HG02610 (cell line): ENCODE data around the gene TCF25.
"Not testable (repeated sequence)": the region's sequence is repeated elsewhere in the genome, so short reads cannot be mapped to it uniquely, and the experiment has no call there.

ENCODE experiments used
- ATAC-seq: cut with Tn5 transposase; IDR thresholded peaks from one replicate; pipeline ENCODE4 v1.9.1; 2021; ENCODE audit warnings: mild to moderate bottlenecking, moderate library complexity; ENCODE audit not compliant: unreplicated experiment

TCF25 gene

GRCh38 chr16:89871895-89872294 is 1.5 kb upstream of the TCF25 start:
- no peak for ATAC-seq

- ATAC-seq: peak; percentile 63
Observed at GRCh38 chr16:89873972-89874689, 739 bp downstream of the TCF25 start.

- ATAC-seq: not testable (repeated sequence)
Observed at GRCh38 chr16:89879123-89879522, 5.7 kb downstream of the TCF25 start.

GRCh38 chr16:89880477-89881367 is 7.3 kb downstream of the TCF25 start:
- no peak for ATAC-seq

- ATAC-seq: no peak
Observed at GRCh38 chr16:89881368-89881730, 8.0 kb downstream of the TCF25 start.

- ATAC-seq: no peak
Observed at GRCh38 chr16:89883346-89884040, 10.1 kb downstream of the TCF25 start.

GRCh38 chr16:89884041-89884421 is 10.6 kb downstream of the TCF25 start:
- no peak for ATAC-seq

- no peak for ATAC-seq
Observed at GRCh38 chr16:89887243-89887642, 13.9 kb downstream of the TCF25 start.

GRCh38 chr16:89890200-89890599 is 16.8 kb downstream of the TCF25 start:
- no peak for ATAC-seq

- ATAC-seq: no peak
Observed at GRCh38 chr16:89890886-89891657, 17.7 kb downstream of the TCF25 start.

GRCh38 chr16:89892055-89892630 is 18.8 kb downstream of the TCF25 start:
- no peak for ATAC-seq

- no peak for ATAC-seq
Observed at GRCh38 chr16:89892635-89893034, 19.2 kb downstream of the TCF25 start.

- no peak for ATAC-seq
Observed at GRCh38 chr16:89893642-89894548, 20.5 kb downstream of the TCF25 start.

GRCh38 chr16:89895482-89896250 is 22.3 kb downstream of the TCF25 start:
- ATAC-seq: no peak

- ATAC-seq: no peak
Observed at GRCh38 chr16:89897204-89897603, 23.8 kb downstream of the TCF25 start.

GRCh38 chr16:89898201-89898967 is 25.0 kb downstream of the TCF25 start:
- no peak for ATAC-seq

- no peak for ATAC-seq
Observed at GRCh38 chr16:89899879-89900481, 26.6 kb downstream of the TCF25 start.

- no peak for ATAC-seq
Observed at GRCh38 chr16:89900885-89901284, 27.5 kb downstream of the TCF25 start.
